Muscle of back (tissue), 11 donors: Measurements from ENCODE around the gene DPF1. TPM values are rescaled to one million over a fixed set of nuclear protein-coding genes. Genes with fewer than 3 reads are reported as not detected.

ENCODE experiments used
- DNase-seq, 3 donors: peaks; one replicate each; pipeline versions ENCODE4 v3.0.0 to v3.0.0-alpha.2; 2013
- polyA plus RNA-seq, 10 donors: library from polyadenylated mRNA; unstranded; fragments of 120-200 nt; gene quantifications; one replicate each; pipeline ENCODE4 v1.2.1, GENCODE V29; 2013; ENCODE audit not compliant: insufficient read length in 10 of 10

Gene DPF1
- polyA plus RNA-seq, 10 donors = 2.3 to 5.5 (median 3.4) TPM

DNA sequence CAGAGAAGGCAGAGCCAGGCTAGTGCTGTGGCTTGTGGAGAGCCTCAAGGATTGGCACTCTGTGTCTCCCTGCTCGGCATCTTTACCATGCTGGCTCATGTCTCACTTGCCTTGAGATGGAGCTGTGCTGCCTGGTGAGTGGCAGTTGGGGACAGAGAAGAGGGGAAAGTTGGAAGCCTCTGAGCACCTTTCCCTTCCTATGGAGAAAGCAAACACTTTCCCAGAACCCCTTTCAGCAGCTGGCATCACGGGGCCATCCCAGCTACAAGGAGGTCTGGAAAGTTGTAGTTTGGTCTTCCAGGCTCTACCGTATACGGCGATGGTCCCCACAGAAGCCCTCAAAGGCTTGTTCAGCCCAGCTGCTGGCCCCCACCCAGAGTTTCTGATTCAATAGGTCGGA, 58.7 kb downstream of the DPF1 start:
- DNase-seq = no peak

DNA sequence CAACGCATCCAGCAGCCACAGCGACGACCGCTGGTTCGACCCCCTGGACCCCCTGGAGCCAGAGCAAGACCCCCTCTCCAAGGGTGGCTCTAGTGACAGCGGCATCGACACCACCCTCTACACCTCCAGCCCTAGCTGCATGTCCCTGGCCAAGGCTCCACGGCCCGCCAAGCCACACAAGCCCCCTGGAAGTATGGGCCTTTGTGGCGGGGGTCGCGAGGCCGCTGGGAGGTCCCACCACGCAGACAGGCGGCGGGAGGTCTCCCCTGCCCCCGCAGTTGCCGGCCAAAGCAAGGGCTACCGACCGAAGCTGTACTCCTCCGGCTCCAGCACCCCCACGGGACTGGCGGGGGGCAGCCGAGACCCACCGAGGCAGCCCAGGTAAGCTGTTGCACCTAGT, 59.5 kb downstream of the DPF1 start:
- DNase-seq = no peak

DNA sequence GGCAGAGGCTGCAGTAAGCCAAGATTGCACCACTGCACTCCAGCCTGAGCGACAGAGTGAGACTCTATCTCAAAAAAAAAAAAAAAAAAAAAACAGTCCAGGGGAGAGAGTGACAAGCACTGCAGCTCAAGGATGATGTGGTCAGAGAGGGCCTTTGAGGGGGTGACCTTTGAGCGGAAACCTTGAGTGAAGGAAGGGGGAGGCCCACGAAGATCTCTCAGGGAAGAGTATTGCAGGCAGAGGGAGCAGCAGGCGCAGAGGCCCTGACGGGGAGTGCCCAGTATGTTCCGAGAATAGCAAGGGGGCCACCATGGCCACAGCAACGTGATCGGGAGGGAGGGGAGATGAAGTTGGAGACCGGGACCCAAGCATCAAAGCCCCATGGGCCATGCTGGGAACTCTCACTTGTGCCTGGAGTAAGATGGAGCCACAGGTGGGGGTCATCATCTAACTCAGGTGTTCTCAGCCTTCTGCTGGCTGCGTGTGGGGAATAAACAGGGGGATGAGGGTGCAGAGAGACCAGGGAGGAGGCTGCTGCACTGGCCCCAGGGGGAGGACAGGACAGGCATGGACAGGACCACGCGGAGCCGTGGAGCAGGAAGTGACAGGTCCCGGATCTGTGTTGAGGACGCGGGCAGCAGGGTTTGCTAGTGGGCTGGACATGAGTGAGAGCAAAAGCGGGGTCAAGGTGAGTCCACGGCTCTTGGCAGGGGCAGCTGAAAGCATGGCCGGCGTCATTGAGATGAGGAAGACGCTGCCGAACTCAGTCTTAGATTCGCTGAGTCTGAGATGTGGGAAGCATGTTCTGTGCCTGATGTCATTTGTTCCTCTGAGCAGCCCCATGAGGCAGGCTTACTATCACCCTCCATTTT, 60.4 kb downstream of the DPF1 start:
- DNase-seq = no peak

DNA sequence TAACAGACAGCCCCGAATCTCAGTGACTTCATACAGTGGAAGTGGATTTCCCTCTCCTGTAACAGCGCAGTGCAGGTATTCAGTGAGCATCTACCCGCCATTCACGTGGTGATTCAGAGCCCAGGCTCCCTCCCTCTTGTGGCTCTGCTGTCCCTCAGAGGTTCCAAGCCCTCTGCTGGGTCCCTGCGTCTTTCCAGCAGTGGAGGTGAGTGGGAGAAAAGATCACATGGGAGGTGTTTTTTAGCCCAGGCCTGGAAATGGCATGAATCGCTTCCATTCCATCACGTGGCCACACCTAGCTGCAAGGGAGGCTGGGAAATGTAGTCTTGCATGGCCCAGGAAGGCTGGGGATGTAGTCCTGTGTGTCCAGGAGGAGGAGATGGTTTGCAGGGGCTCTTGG, 61.4 kb downstream of the DPF1 start:
- DNase-seq = no peak

DNA sequence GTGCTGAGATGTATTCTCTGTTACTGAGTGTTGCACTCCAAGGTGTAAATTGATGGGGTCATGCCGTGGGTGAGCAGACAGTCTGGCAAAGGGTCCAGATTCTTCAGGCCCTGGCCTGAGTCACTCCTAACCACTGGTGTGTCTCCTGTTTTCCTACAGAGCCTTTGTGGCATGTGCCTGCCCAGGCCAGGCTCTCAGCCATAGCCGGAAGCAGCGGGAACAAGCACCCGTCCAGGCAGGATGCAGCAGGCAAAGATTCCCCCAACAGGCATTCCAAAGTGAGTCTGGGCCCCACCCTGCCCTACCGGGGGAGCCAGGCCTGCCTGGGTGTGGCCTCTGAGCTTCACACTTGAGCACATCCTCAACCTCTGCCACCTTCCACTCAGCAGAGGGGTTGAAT, 61.9 kb downstream of the DPF1 start:
- DNase-seq = no peak

Other genes starting within 250 kb of the DPF1 start
- 10 to 100 TPM in 7 of 10 donors, 1 to 10 TPM in 3; 7.4 to 18.7 (median 14.5) TPM for gene PPP1R14A, start 32.2 kb upstream of the DPF1 start, polyA plus RNA-seq
- 10 to 100 TPM in 2 of 10 donors, 1 to 10 TPM in 8; 1.9 to 36.3 (median 4.5) TPM for gene SPINT2, start 40.4 kb upstream of the DPF1 start, polyA plus RNA-seq
- 1 to 10 TPM in 3 of 10 donors, under 1 TPM in 4, not detected in 3; 0.48 to 7.4 (median 0.81) TPM for gene C19orf33, start 80.0 kb upstream of the DPF1 start, polyA plus RNA-seq
- 10 to 100 TPM; 20.4 to 33.6 (median 24.6) TPM for gene YIF1B, start 91.7 kb upstream of the DPF1 start, polyA plus RNA-seq
- 1 to 10 TPM; 1.9 to 3.4 (median 2.5) TPM for gene KCNK6, start 95.6 kb upstream of the DPF1 start, polyA plus RNA-seq
- gene CATSPERG, start 111.6 kb upstream of the DPF1 start, polyA plus RNA-seq = 1 to 10 TPM; 1.6 to 4.3 (median 2.3) TPM
- 100 to 1,000 TPM; 111 to 143 (median 121) TPM for gene PSMD8, start 150.3 kb upstream of the DPF1 start, polyA plus RNA-seq
- gene GGN, start 163.8 kb upstream of the DPF1 start, polyA plus RNA-seq = 1 to 10 TPM in 1 of 10 donors, under 1 TPM in 5, not detected in 4; 0.13 to 1.4 (median 0.22) TPM
- under 1 TPM; 0.20 to 0.91 (median 0.37) TPM for gene SPRED3, start 164.5 kb upstream of the DPF1 start, polyA plus RNA-seq
- gene FAM98C, start 178.9 kb upstream of the DPF1 start, polyA plus RNA-seq = 10 to 100 TPM in 2 of 10 donors, 1 to 10 TPM in 8; 5.6 to 11.1 (median 8.6) TPM
- gene RASGRP4, start 202.0 kb upstream of the DPF1 start, polyA plus RNA-seq = 1 to 10 TPM; 1.5 to 2.8 (median 1.9) TPM
- 100 to 1,000 TPM; 269 to 630 (median 491) TPM for gene RYR1, start 209.5 kb upstream of the DPF1 start, polyA plus RNA-seq